NB4 (cell line): Measurements from ENCODE around the gene HOXA5.

Experiments used
- DNase-seq: peaks from one replicate; pipeline ENCODE4 v3.0.0; 2010; ENCODE audit warnings: low read depth
- H3K4me3 ChIP-seq: one replicate; pipeline ENCODE4 v1.5.1; 2011; ENCODE audit warnings: mild to moderate bottlenecking, low read depth, low read length, moderate library complexity
- CTCF ChIP-seq: IDR thresholded peaks from one replicate; pipeline ENCODE4 v1.5.1; 2012; ENCODE audit warnings: low read depth, low read length
- MAX ChIP-seq: IDR thresholded peaks from 2 replicates; pipeline ENCODE4 v1.6.1; 2011; ENCODE audit warnings: low read depth, low read length
- MYC ChIP-seq: IDR thresholded peaks from 2 replicates; pipeline ENCODE4 v1.6.1; 2011; ENCODE audit warnings: low read depth, low read length
- POLR2A ChIP-seq: IDR thresholded peaks from 2 replicates; pipeline ENCODE4 v1.6.1; 2011; ENCODE audit warnings: mild to moderate bottlenecking; ENCODE audit not compliant: insufficient read length; ENCODE audit errors: extremely low read depth

The HOXA5 gene

GRCh38 chr7:27188386-27189294 lies 45.2 kb upstream of the HOXA5 start:
- peak; percentile 91 for DNase-seq
- TF ChIP-seq MYC (peak; percentile 54), CTCF (no peak), POLR2A (peak; percentile 30), MAX (peak; percentile 64)
- peak overlapping the region; percentile 75 for H3K4me3 ChIP-seq

- TF ChIP-seq POLR2A, result no peak
- TF ChIP-seq MYC, result peak; percentile 46; the same call in 1 of the 2 replicates
- no peak for TF ChIP-seq MAX
- peak; percentile 5 for TF ChIP-seq CTCF
- DNase-seq, result peak; percentile 84
- H3K4me3 ChIP-seq, result peak overlapping the region; percentile 75
These were observed 44.2 kb upstream of the HOXA5 start for GRCh38 chr7:27187475-27188385.

- TF ChIP-seq MAX (no peak), POLR2A (no peak), MYC (no peak), CTCF (no peak)
- DNase-seq, result peak; percentile 22
- H3K4me3 ChIP-seq, result peak overlapping the region; percentile 75
These were observed 43.4 kb upstream of the HOXA5 start for GRCh38 chr7:27186668-27187474.

- TF ChIP-seq MAX (no peak), CTCF (no peak), POLR2A (no peak), MYC (no peak)
- DNase-seq, result peak; percentile 46
- H3K4me3 ChIP-seq, result peak overlapping the region; percentile 77
These were observed 42.6 kb upstream of the HOXA5 start for GRCh38 chr7:27185854-27186667.
